Raji (cell line): Measurements from ENCODE around the gene TMUB1.
A peak's percentile ranks its signal among the peaks of the same experiment; 100 is the strongest.

Experiments used
- POLR2A ChIP-seq: IDR thresholded peaks from 2 replicates; pipeline ENCODE4 v1.6.1; 2011; ENCODE audit warnings: low read depth, low read length, control low read depth; ENCODE audit not compliant: insufficient read depth

Gene TMUB1

DNA sequence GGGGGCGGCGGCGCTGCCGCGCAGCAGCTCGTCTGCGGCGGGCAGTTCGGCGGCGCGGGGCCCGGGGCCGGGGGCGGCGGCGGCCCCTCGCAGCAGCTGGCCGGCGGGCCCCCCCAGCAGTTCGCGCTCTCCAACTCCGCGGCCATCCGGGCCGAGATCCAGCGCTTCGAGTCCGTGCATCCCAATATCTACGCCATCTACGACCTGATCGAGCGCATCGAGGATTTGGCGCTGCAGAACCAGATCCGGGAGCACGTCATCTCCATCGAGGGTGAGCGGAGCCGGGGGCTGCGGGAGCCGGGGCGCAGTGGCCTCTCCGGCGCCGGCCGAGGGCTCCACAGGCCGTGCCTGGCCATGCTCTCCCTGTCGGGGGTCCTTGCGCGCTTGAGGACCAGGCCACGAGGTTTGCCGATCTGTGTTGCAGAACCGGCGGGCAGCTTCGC is 3.5 kb upstream of the TMUB1 start:
- no peak for TF ChIP-seq POLR2A

GRCh38 chr7:151085691-151086620 is 2.7 kb upstream of the TMUB1 start, which contains the start of gene AGAP3:
Gene AGAP3, plus strand, starts transcription at chr7:151086475. Its CDS starts 267 bp downstream, at chr7:151086742.
- TF ChIP-seq POLR2A = peak; percentile 70

GRCh38 chr7:151085329-151085690 is 2.0 kb upstream of the TMUB1 start:
- no peak for TF ChIP-seq POLR2A

GRCh38 chr7:151083824-151084160 is 499 bp upstream of the TMUB1 start:
- no peak for TF ChIP-seq POLR2A

- no peak for TF ChIP-seq POLR2A
Measured at GRCh38 chr7:151082141-151083070, 887 bp downstream of the TMUB1 start.

GRCh38 chr7:151081170-151082101 is 1.9 kb downstream of the TMUB1 start:
- no peak for TF ChIP-seq POLR2A

- peak; percentile 81 for TF ChIP-seq POLR2A
Measured at GRCh38 chr7:151080522-151081169, 2.6 kb downstream of the TMUB1 start, which contains the start of gene FASTK. Gene FASTK, minus strand, starts transcription at chr7:151080809. Its CDS starts 43 bp downstream, at chr7:151080766.

DNA sequence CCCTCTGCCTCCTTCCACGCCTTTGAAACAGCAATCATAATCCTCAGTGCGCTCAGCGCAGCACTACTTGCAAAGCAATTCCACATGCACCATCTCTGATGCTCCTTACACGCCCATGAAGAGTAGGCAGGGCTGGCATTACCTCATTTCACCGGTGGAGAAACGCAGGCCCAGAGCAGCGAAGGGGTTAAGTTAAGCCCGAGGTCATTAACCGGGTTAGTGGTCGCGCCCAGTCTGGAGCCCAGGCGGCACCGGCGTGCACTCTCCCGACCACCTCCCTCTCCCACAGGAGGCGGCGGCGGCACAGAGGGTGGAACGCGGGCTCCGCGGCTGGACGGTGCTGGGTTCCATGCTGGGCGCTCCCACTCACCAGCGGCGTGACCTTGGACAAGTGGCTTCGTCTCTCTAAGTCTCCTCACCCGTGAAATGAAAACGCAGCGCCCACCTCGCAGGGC is 3.2 kb downstream of the TMUB1 start:
- TF ChIP-seq POLR2A = no peak

- no peak for TF ChIP-seq POLR2A
Measured at GRCh38 chr7:151079199-151079910, 3.9 kb downstream of the TMUB1 start.

GRCh38 chr7:151078233-151079040 is 4.9 kb downstream of the TMUB1 start:
- peak; percentile 24; the same call in 1 of the 2 replicates for TF ChIP-seq POLR2A

DNA sequence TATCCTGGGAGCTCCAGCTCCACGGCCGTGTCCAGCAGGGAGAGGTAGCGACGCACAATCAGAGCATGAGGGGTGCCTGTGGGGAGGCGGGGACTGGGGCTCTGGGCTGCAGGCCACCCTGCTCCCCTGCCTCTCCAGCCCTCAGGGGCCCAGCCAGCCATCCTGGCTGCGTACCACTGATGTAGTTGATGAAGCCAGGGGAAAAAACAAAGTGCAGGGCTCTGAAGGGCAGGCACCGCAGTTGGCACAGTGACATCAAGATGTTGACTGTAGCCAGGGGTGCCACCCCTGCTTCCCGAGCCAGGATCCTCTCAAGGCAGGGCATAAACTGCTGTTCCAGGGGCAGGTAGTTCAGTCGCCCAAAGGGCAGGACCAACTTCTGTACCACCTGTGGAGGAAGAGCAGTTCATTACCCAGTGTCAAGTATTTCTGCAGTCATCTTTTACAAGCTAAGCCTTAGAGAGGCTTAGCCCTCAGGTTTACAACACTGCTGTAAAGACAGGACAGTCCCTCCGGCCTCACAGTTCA is 5.5 kb downstream of the TMUB1 start:
- no peak; the same call in 1 of the 2 replicates for TF ChIP-seq POLR2A
